GM18507 (cell line): Measurements from ENCODE around the gene SLTM.
"Not testable (repeated sequence)": the region's sequence is repeated elsewhere in the genome, so short reads cannot be mapped to it uniquely, and the experiment has no call there.

Source experiments
- DNase-seq: peaks from one replicate; pipeline ENCODE4 v3.0.0; 2011; ENCODE audit warnings: low read depth; ENCODE audit not compliant: insufficient read length; ENCODE audit errors: extremely low spot score
- FAIRE-seq: peaks from 2 replicates; lab custom pipeline; 2011; peaks lifted over from hg19 to GRCh38; lab: Jason Lieb, UNC

The SLTM gene

DNA sequence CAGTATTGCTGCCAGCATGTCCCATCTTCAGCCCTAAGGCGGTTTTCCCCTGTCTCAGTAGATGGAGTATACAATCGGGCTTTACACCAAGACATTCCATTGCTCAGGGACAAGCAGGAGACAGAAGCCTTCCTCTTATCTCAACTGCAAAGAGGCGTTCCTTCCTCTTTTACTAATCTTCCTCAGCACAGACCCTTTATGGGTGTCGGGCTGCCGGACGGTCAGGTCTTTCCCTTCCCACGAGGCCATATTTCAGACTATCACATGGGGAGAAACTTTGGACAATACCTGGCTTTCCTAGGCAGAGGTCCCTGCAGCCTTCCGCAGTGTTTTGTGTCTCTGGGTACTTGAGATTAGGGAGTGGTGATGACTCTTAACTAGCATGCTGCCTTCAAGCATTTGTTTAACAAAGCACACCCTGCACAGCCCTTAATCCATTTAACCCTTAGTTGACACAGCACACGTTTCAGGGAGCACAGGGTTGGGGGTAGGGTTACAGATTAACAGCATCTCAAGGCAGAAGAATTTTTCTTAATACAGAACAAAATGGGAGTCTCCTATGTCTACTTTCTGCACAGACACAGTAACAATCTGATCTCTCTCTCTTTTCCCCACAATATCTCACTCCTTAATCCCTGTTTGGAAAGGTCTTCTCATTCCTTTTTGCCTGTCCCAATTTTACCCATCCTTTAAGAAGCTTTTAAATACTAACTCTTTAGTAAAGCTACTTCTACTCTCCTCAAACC lies 99.6 kb downstream of the SLTM start:
- FAIRE-seq, DNase-seq: not testable (repeated sequence)

DNA sequence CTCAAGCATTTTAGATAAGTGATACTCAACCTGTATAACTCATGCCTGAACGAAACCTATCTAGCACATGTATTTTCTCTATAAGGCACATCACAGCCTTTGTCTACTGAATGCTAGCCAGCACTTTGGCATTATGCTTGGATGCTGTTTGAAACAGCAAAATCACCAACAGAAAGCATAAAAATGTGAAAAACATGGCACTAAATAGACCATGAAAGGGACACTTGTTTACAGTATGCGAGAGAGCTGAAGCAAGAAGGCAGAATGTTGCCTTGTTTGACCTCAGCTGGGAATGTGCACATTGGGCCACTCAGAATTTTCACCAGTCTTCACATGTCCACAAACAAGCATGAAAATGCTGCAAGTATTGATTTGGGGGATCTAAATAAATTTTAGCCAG lies 102.9 kb downstream of the SLTM start:
- FAIRE-seq = no peak
- no peak for DNase-seq
